Putamen (tissue), 1 donor: ENCODE measurements around the gene CRACDL.

Experiments used
- DNase-seq: peaks from one replicate; pipeline ENCODE4 v3.0.0-alpha.2; 2016; ENCODE audit warnings: low spot score

The CRACDL gene

DNA sequence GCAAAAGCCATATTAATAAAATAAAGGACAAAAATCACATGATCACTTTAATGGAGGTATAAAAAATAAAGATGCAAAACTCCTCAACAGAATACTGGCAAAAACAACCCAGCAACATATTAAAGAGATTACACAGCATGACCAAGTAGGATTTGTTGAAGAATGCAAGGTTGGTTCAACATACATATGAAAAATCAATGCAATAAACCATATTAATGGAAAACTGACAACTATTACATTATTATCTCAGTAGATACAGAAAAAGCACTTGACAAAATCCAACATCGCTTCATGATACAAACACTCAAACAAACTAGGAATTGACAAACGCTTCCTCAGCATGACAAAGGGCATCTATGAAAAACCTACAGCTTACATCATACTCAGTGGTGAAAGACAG, 76.7 kb downstream of the CRACDL start:
- no peak for DNase-seq

DNA sequence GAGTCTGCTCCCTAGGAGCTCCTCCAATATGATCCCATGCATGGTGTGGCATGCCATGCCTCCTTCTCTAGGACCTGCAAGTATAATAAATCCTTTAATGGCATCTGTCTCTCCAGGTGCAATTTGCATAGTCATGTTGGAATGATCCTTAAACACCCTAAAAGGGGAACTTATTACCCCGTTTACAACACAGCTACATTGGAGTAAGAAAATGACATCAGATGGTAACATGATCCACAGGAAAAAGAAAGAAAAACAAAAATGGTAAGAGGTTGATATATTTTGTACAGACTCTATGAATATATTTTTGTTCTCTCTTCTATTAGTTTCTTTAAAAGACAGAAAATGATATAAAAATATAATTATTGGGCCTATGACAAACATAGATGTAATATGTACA, 79.0 kb downstream of the CRACDL start:
- DNase-seq: no peak

- DNase-seq: no peak
These were observed 81.3 kb downstream of the CRACDL start for GRCh38 chr2:98854682-98855081.

- no peak for DNase-seq
These were observed 83.1 kb downstream of the CRACDL start for GRCh38 chr2:98852932-98853331.

GRCh38 chr2:98850074-98850473, 86.0 kb downstream of the CRACDL start:
- no peak for DNase-seq

GRCh38 chr2:98849113-98849512, 86.9 kb downstream of the CRACDL start:
- no peak for DNase-seq

- no peak for DNase-seq
These were observed 88.2 kb downstream of the CRACDL start for GRCh38 chr2:98847853-98848252.

DNA sequence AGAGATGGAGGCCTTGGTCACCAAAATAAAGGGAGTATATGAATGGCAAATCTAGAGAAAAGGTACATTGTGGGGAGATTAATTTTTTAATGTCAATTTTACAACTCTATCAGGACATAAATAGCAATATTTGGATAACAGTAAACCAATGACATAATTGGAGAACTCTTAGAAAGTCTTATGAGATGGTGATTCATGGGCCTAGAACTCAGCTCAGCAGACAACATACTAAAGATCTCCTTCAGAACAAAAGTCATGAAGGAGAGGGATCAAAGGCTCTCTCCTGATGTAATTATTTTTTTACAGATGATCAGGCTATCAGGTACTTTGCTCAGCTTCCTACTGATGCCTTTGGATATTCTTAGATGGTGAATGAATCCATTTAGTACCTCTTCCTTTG, 90.0 kb downstream of the CRACDL start:
- no peak for DNase-seq

GRCh38 chr2:98842136-98842535, 93.9 kb downstream of the CRACDL start:
- no peak for DNase-seq

DNA sequence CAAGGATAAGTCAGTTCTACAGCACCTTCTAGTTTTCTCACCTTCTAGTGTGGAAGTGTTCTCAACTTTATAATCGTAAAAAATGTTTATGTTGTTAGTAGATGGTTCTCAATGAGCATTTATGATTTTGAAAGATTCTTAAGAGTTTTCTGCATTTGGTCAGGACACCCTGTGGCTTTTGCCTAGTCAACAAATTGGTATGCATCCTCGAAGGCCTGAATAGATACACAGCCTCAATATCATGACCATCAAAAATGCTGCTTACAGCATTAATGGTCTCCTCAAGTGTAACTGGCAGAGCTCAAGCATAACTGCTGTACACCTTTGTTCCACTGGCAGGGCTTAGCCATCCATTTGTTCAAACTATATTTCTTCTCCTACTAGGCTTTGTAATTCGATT, 96.7 kb downstream of the CRACDL start:
- DNase-seq: no peak

GRCh38 chr2:98835831-98836385, 100.1 kb downstream of the CRACDL start:
- DNase-seq: peak; percentile 55

DNA sequence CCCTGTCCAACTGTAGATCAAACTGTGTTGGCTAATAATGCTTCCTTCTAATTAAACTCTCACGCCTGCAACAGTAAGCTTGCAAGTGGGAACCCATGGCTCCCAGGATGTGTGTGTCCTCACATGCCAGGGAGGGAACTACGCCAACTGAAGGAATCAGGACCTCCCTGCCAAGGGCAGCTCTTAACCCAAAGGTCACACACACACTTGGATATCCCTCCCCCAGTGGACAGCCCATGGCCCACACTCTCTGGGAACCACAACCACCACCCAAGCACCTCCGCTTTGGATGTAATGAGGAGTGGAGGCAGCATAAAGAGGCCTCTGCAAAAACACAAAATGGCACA, 102.1 kb downstream of the CRACDL start:
- DNase-seq: no peak

- DNase-seq: no peak
These were observed 102.7 kb downstream of the CRACDL start for GRCh38 chr2:98833172-98833916.

GRCh38 chr2:98832172-98832571, 103.9 kb downstream of the CRACDL start:
- DNase-seq: no peak

GRCh38 chr2:98830571-98831145, 105.4 kb downstream of the CRACDL start:
- no peak for DNase-seq

- no peak for DNase-seq
These were observed 106.3 kb downstream of the CRACDL start for GRCh38 chr2:98829581-98830270.

- DNase-seq: no peak
These were observed 107.1 kb downstream of the CRACDL start for GRCh38 chr2:98828793-98829371.

- no peak for DNase-seq
These were observed 107.7 kb downstream of the CRACDL start for GRCh38 chr2:98828369-98828744.

- DNase-seq: no peak
These were observed 108.2 kb downstream of the CRACDL start for GRCh38 chr2:98827625-98828368.

GRCh38 chr2:98826856-98827255, 109.2 kb downstream of the CRACDL start:
- no peak for DNase-seq

DNA sequence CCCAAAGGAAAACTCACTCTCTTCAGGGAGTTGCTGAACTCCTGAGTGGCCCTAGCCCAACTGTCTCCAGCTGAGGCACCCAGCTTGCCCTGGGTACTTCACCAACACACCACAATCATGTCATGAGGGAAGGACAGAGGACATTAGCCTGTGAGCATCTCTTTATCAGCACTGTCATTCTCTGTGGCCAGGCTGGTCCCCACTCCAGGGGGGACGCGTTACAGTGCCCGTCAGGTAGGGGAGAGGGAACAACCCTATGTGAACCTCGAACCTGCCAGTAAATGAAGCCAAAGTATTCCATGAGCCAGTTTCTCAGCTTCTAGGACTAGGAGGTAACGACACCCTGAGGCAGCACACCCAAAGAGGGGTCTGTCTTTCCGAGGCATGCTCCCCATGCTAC, 110.2 kb downstream of the CRACDL start:
- DNase-seq: no peak

GRCh38 chr2:98825404-98825803, 110.6 kb downstream of the CRACDL start:
- no peak for DNase-seq
